Mesenchymal stem cell (in vitro differentiated cells and primary cell): ENCODE results near the gene PRKCA.

ENCODE experiments used
- DNase-seq: peaks from one replicate; pipeline ENCODE4 v3.0.0-alpha.2; 2013
- H2AFZ ChIP-seq: one replicate; pipeline ENCODE4 v1.6.1; 2013; ENCODE audit warnings: low read depth, mild to moderate bottlenecking, control low read depth, inconsistent platforms, low read length, moderate library complexity
- H2AK5ac ChIP-seq: 2 replicates; pipeline ENCODE4 v1.6.1; 2013; ENCODE audit warnings: low read length, moderate library complexity, mild to moderate bottlenecking, inconsistent platforms; ENCODE audit not compliant: severe bottlenecking
- H2BK120ac ChIP-seq: one replicate; pipeline ENCODE4 v1.6.1; 2013; ENCODE audit warnings: low read depth, mild to moderate bottlenecking, inconsistent platforms, low read length, moderate library complexity
- H2BK12ac ChIP-seq, 2 experiments: one replicate each; pipeline ENCODE4 v1.6.1; 2013; ENCODE audit warnings: inconsistent platforms in 2 of 2, low read length in 2 of 2, mild to moderate bottlenecking in 2 of 2, moderate library complexity in 2 of 2, control low read depth in 1 of 2
- H2BK15ac ChIP-seq: one replicate; pipeline ENCODE4 v1.6.1; 2013; ENCODE audit warnings: mild to moderate bottlenecking, low read depth, inconsistent platforms; ENCODE audit not compliant: poor library complexity, severe bottlenecking
- H2BK5ac ChIP-seq: 2 replicates; pipeline ENCODE4 v1.6.1; 2013; ENCODE audit warnings: low read depth, mild to moderate bottlenecking, low read length, control low read depth, inconsistent platforms; ENCODE audit not compliant: poor library complexity, severe bottlenecking
- H3K14ac ChIP-seq, 2 experiments: one replicate each; pipeline ENCODE4 v1.6.1; 2013; ENCODE audit warnings: inconsistent platforms in 2 of 2, low read length in 2 of 2, control low read depth in 1 of 2, mild to moderate bottlenecking in 1 of 2, moderate library complexity in 1 of 2
- H3K18ac ChIP-seq, 2 experiments: one replicate each; pipeline ENCODE4 v1.6.1; 2013; ENCODE audit warnings: inconsistent platforms in 2 of 2, low read length in 2 of 2, control low read depth in 1 of 2, low read depth in 1 of 2, mild to moderate bottlenecking in 1 of 2
- H3K23ac ChIP-seq, 2 experiments: one replicate each; pipeline ENCODE4 v1.6.1; 2013; ENCODE audit warnings: inconsistent platforms in 2 of 2, low read length in 2 of 2, mild to moderate bottlenecking in 2 of 2, moderate library complexity in 2 of 2, control low read depth in 1 of 2
- H3K27ac ChIP-seq: 2 replicates; pipeline ENCODE4 v1.5.1; 2013; ENCODE audit warnings: mild to moderate bottlenecking, moderate library complexity, low read length, control low read depth, inconsistent platforms; ENCODE audit not compliant: poor library complexity, severe bottlenecking
- H3K27me3 ChIP-seq, 2 experiments: 2 replicates each; pipeline versions ENCODE4 v1.6.1 to v1.7.0; 2013; ENCODE audit warnings: low read length in 2 of 2, mild to moderate bottlenecking in 2 of 2, moderate library complexity in 2 of 2, control low read depth in 1 of 2, inconsistent platforms in 1 of 2; ENCODE audit not compliant: control insufficient read depth in 1 of 2, insufficient read depth in 1 of 2
- H3K36me3 ChIP-seq, 2 experiments: 2 replicates each; pipeline versions ENCODE4 v1.6.1 to v1.7.0; 2013; ENCODE audit warnings: low read length in 2 of 2, control low read depth in 1 of 2, inconsistent platforms in 1 of 2, low read depth in 1 of 2, mild to moderate bottlenecking in 1 of 2; ENCODE audit not compliant: insufficient read depth in 2 of 2, control insufficient read depth in 1 of 2
- H3K4ac ChIP-seq, 2 experiments: one replicate each; pipeline ENCODE4 v1.6.1; 2013; ENCODE audit warnings: inconsistent platforms in 2 of 2, low read length in 2 of 2, mild to moderate bottlenecking in 2 of 2, moderate library complexity in 2 of 2, control low read depth in 1 of 2, low read depth in 1 of 2
- H3K4me1 ChIP-seq: 2 replicates; pipeline ENCODE4 v1.6.1; 2013; ENCODE audit warnings: low read depth, low read length, control low read depth; ENCODE audit not compliant: control insufficient read depth, insufficient read depth
- H3K4me2 ChIP-seq: 2 replicates; pipeline ENCODE4 v1.6.1; 2013; ENCODE audit warnings: low read length, mild to moderate bottlenecking, inconsistent platforms; ENCODE audit not compliant: poor library complexity, severe bottlenecking
- H3K4me3 ChIP-seq, 2 experiments: 2 replicates each; pipeline versions ENCODE4 v1.5.1 to v1.7.0; 2013; ENCODE audit warnings: low read length in 2 of 2, mild to moderate bottlenecking in 2 of 2, control low read depth in 1 of 2, low read depth in 1 of 2; ENCODE audit not compliant: insufficient read depth in 1 of 2
- H3K79me1 ChIP-seq: replicated peaks from 2 replicates; pipeline ENCODE4 v1.6.1; 2013; ENCODE audit warnings: mild to moderate bottlenecking, control low read depth, low read length, inconsistent platforms; ENCODE audit not compliant: poor library complexity, severe bottlenecking
- H3K9ac ChIP-seq: 2 replicates; pipeline ENCODE4 v1.7.0; 2013; ENCODE audit warnings: mild to moderate bottlenecking, low read length, moderate library complexity
- H3K9me3 ChIP-seq: 2 replicates; pipeline ENCODE4 v1.7.0; 2013; ENCODE audit warnings: mild to moderate bottlenecking, low read length; ENCODE audit not compliant: control insufficient read depth
- H4K8ac ChIP-seq: one replicate; pipeline ENCODE4 v1.6.1; 2013; ENCODE audit warnings: inconsistent platforms, mild to moderate bottlenecking, low read length, moderate library complexity
- H4K91ac ChIP-seq: one replicate; pipeline ENCODE4 v1.6.1; 2013; ENCODE audit warnings: mild to moderate bottlenecking, low read length, inconsistent platforms
- WGBS: methylation state at CpG from one replicate; pipeline ENCODE4 v1.1.7; 2013; ENCODE audit warnings: mixed read lengths; 5-methylcytosine and 5-hydroxymethylcytosine counted together

The PRKCA gene

DNA sequence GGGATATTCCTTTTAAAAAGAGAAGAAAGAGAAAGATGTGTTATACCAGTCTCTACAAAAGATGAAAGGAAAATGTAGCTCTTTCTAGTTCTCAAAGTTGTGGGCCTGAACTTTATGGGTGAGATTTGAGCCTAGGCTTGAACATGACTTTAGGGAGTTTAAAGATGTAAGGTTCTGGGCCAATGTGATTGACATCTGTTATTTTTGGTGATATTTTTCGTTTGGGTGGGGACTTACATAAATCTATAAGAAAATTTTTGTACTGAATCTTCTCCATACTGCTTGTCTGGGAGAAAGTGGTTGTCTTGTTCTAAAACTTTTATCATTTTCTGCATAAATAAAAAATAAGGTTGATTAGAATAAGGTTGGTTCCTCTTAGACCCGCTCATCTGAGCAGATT lies 4.8 kb downstream of the PRKCA start:
- Histone ChIP-seq H3K36me3 (peaks cover 8 to 43% of the 10 kb centered on the region in 2 experiments), H3K4me3 (no peak overlapping the region), H4K91ac (no peak overlapping the region), H2AFZ (no peak overlapping the region), H2BK12ac (no peak overlapping the region), H3K27ac (no peak overlapping the region), H4K8ac (no peak overlapping the region), H2BK120ac (no peak overlapping the region), H3K4me1 (peaks cover 8% of the 10 kb centered on the region), H3K9me3 (no peaks in the 10 kb centered on the region), H3K4me2 (no peak overlapping the region), H2BK5ac (no peak overlapping the region), H3K14ac (no peak overlapping the region), H3K9ac (no peak overlapping the region), H3K23ac (no peak overlapping the region), H3K4ac (no peak overlapping the region), H3K18ac (no peak overlapping the region), H3K27me3 (no peaks in the 10 kb centered on the region), H3K79me1 (peaks cover 10% of the 10 kb centered on the region), H2AK5ac (no peak overlapping the region), H2BK15ac (no peak overlapping the region)
- 80% methylated on average over 1 of the region's 2 CpGs for WGBS
- no peak for DNase-seq

DNA sequence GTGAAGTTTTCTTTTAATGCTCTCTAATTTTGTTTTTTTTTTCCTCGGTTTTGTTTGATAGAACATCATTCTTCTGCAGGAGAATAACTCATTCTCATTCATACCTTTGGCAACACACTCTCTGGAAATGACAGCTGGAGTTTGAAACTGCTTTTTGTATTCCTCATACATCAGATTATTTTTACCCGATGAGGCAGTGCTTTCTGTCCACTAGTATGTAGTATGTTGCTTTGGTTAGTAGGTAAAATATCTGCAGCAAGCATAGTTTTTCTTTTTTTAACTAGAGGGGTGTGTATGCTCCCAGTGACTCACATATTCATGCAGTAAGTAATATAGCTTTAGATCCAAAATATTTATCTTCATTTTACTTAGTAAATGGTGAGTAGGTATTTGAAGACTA lies 6.4 kb downstream of the PRKCA start:
- Histone ChIP-seq H2BK15ac (no peak overlapping the region), H3K9me3 (no peaks in the 10 kb centered on the region), H3K27me3 (no peaks in the 10 kb centered on the region), H3K79me1 (peaks cover 12% of the 10 kb centered on the region), H4K8ac (no peak overlapping the region), H2BK12ac (no peak overlapping the region), H3K4me2 (no peak overlapping the region), H4K91ac (no peak overlapping the region), H3K4ac (no peak overlapping the region), H2BK120ac (no peak overlapping the region), H3K27ac (no peak overlapping the region), H3K36me3 (peaks cover 8 to 43% of the 10 kb centered on the region in 2 experiments), H3K4me3 (no peak overlapping the region), H2AFZ (no peak overlapping the region), H3K9ac (no peak overlapping the region), H3K4me1 (peaks cover 8% of the 10 kb centered on the region), H3K14ac (no peak overlapping the region), H2AK5ac (no peak overlapping the region), H3K18ac (no peak overlapping the region), H2BK5ac (no peak overlapping the region), H3K23ac (no peak overlapping the region)
- DNase-seq: no peak
- WGBS: 90% methylated on average over 2 of the region's 2 CpGs

DNA sequence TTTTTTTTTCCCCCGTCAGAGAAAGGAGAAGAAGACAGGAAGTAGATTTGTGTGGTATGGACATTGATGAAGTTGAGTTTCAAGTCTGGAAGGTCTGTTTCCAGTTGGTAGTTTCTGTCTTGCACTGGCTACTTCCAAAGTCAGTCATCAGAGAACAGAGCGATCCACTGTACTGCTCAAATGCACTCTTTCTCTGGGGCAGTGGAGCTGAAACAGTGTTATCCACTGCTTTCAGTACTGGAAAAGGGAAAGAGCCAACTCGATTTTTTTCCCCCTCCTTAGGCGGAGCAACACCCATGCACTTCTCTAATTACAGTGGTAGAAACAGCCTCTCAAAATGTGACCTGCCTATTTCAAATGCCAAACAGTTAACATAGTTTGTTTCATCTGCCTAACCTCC lies 7.4 kb downstream of the PRKCA start:
- Histone ChIP-seq H3K18ac (no peak overlapping the region), H4K8ac (no peak overlapping the region), H3K79me1 (peaks cover 12% of the 10 kb centered on the region), H3K4ac (no peak overlapping the region), H2BK5ac (no peak overlapping the region), H3K27me3 (no peaks in the 10 kb centered on the region), H3K23ac (no peak overlapping the region), H3K4me3 (no peak overlapping the region), H3K36me3 (peaks cover 8 to 43% of the 10 kb centered on the region in 2 experiments), H2BK120ac (no peak overlapping the region), H3K9me3 (no peaks in the 10 kb centered on the region), H3K27ac (no peak overlapping the region), H2AK5ac (no peak overlapping the region), H2BK12ac (no peak overlapping the region), H3K14ac (no peak overlapping the region), H3K4me1 (peaks cover 6% of the 10 kb centered on the region), H2AFZ (no peak overlapping the region), H4K91ac (no peak overlapping the region), H3K4me2 (no peak overlapping the region), H3K9ac (no peak overlapping the region), H2BK15ac (no peak overlapping the region)
- WGBS: 68% methylated on average over 4 of the region's 4 CpGs
- no peak for DNase-seq

DNA sequence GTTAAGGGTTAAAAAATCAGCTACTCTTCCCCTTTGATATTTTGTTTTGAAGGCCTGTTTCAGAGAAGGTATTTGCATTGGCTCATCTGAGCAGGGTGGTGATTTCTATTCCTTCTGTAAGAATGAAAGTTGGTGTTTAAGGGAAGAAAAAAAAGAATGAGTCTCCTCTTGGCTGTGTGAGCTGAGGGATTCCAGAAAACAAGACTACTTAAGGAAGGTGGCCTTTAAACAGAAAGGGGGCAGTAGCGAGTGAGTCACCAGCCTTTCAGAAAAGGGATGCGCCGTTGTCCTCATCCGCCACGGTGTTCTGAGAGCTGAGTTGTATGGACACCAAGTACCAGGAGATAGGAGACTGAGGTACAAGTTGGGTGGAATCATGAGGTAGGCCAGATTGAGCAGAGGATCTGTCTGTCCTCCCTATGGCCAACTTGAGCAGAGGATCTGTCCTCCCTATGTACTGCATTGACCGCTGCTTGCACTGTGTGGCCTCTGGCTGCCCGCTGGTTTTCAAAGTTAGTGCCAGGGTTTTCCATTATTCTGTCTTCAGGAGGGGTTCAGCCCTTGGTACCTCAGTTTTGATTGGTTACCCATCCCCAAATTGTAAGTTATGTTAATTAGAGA lies 8.2 kb downstream of the PRKCA start:
- H3K79me1 ChIP-seq: peaks cover 12% of the 10 kb centered on the region
- no peak overlapping the region for H4K91ac ChIP-seq
- peak overlapping the region; percentile 35 for H4K8ac ChIP-seq
- no peak overlapping the region for H2AFZ ChIP-seq
- no peaks in the 10 kb centered on the region for H3K9me3 ChIP-seq
- H3K18ac ChIP-seq: peak overlapping the region in 1 of 2 experiments; percentile 48
- peaks cover 8 to 46% of the 10 kb centered on the region in 2 experiments for H3K36me3 ChIP-seq
- H3K4ac ChIP-seq: no peak overlapping the region
- 78% methylated on average over 7 of the region's 7 CpGs for WGBS
- no peak overlapping the region for H3K9ac ChIP-seq
- H3K4me2 ChIP-seq: no peak overlapping the region
- no peak overlapping the region for H3K4me3 ChIP-seq
- DNase-seq: no peak
- no peak overlapping the region for H2AK5ac ChIP-seq
- no peak overlapping the region for H3K27ac ChIP-seq
- no peak overlapping the region for H2BK15ac ChIP-seq
- H3K14ac ChIP-seq: peak overlapping the region; percentile 53 to 57
- H2BK5ac ChIP-seq: no peak overlapping the region
- peaks cover 6% of the 10 kb centered on the region for H3K4me1 ChIP-seq
- H2BK12ac ChIP-seq: peak overlapping the region in 1 of 2 experiments; percentile 71
- no peak overlapping the region for H2BK120ac ChIP-seq
- no peaks in the 10 kb centered on the region for H3K27me3 ChIP-seq
- peak overlapping the region in 1 of 2 experiments; percentile 98 for H3K23ac ChIP-seq
